HepG2 (cell line): Measurements from ENCODE around the gene C2CD4A. TPM values are rescaled to one million over a fixed set of nuclear protein-coding genes. Genes with fewer than 3 reads are reported as not detected.
A peak's percentile ranks its signal among the peaks of the same experiment; 100 is the strongest.

Experiments used
- ATAC-seq: fragments of 200-7000 bp; cut with Tn5 transposase; 3 replicates; pipeline ENCODE4 v1.9.1; 2020; ENCODE audit warnings: mild to moderate bottlenecking, moderate library complexity
- BruUV-seq: library from RNA; stranded (reverse); fragments of 400-500 nt; replicated peaks from 2 replicates; lab custom pipeline; 2021; lab: Mats Ljungman, UMichigan
- CTCF ChIA-PET: fragments of 300-600 bp; formaldehyde crosslinking; extraction: SDS; loops from one replicate; lab custom pipeline; 2021; ENCODE audit warnings: low total read pairs, inconsistent platforms, low intra/inter-chr PET ratio; lab: Yijun Ruan, JAX
- POLR2A ChIA-PET: fragments of 350-600 bp; sonication (Branson Sonifier 250); formaldehyde crosslinking; loops from one replicate; lab custom pipeline; 2020; ENCODE audit warnings: antibody characterized with exemption, inconsistent platforms; lab: Yijun Ruan, JAX
- DNase-seq: peaks from one replicate; pipeline ENCODE4 v3.0.0-alpha.2; 2015; ENCODE audit warnings: low spot score
- FAIRE-seq: peaks from 3 replicates; lab custom pipeline; 2011; peaks lifted over from hg19 to GRCh38; lab: Jason Lieb, UNC
- H2AFZ ChIP-seq: one replicate; pipeline ENCODE4 v1.6.1; 2011; ENCODE audit warnings: low read length, inconsistent platforms
- H3K27ac ChIP-seq: fragments of 300-600 bp; 3 replicates; pipeline ENCODE4 v1.8.0; 2011; ENCODE audit warnings: mixed run types, mild to moderate bottlenecking, mixed read lengths, low read length, inconsistent platforms; ENCODE audit not compliant: insufficient read depth; ENCODE audit errors: extremely low read length
- H3K27me3 ChIP-seq, 2 experiments: fragments of 200-600 bp in 1 of 2; 2 replicates in 1 of 2; 3 replicates in 1 of 2; pipeline versions ENCODE4 v1.6.0 to v1.8.0; 2011; ENCODE audit warnings: low read length in 2 of 2, mild to moderate bottlenecking in 2 of 2, moderate library complexity in 2 of 2, inconsistent platforms in 1 of 2; ENCODE audit not compliant: insufficient read depth in 2 of 2, control insufficient read depth in 1 of 2
- H3K36me3 ChIP-seq, 2 experiments: fragments of 200-600 bp in 1 of 2; replicated peaks in 1 of 2; 2 replicates in 1 of 2; 3 replicates in 1 of 2; pipeline versions ENCODE4 v1.5.1 to v1.8.0; 2011; ENCODE audit warnings: low read length in 2 of 2, inconsistent platforms in 1 of 2; ENCODE audit not compliant: insufficient read depth in 2 of 2, control insufficient read depth in 1 of 2
- H3K4me1 ChIP-seq: 2 replicates; pipeline ENCODE4 v1.5.1; 2012; ENCODE audit warnings: low read length, inconsistent platforms; ENCODE audit not compliant: insufficient read depth
- H3K4me2 ChIP-seq: 2 replicates; pipeline ENCODE4 v1.6.0; 2011; ENCODE audit warnings: low read depth, low read length, inconsistent platforms
- H3K4me3 ChIP-seq, 3 experiments: fragments of 200-600 bp in 1 of 3; sonication (generic), shearing (Covaris generic) in 1 of 3; replicated peaks in 1 of 3; 2 replicates each; pipeline ENCODE4 v1.5.1; 2011 to 2016; ENCODE audit warnings: low read length in 3 of 3, inconsistent platforms in 2 of 3, low read depth in 2 of 3, mild to moderate bottlenecking in 2 of 3, control low read depth in 1 of 3, mixed read lengths in 1 of 3; ENCODE audit not compliant: insufficient read depth in 1 of 3
- H3K79me2 ChIP-seq: one replicate; pipeline ENCODE4 v1.6.1; 2011; ENCODE audit warnings: low read length, inconsistent platforms; ENCODE audit not compliant: insufficient read depth
- H3K9ac ChIP-seq: 2 replicates; pipeline ENCODE4 v1.6.0; 2011; ENCODE audit warnings: mild to moderate bottlenecking, low read depth, low read length, inconsistent platforms; ENCODE audit not compliant: insufficient read depth
- H3K9me3 ChIP-seq: 2 replicates; pipeline ENCODE4 v1.5.1; 2012; ENCODE audit warnings: mild to moderate bottlenecking, low read length
- H4K20me1 ChIP-seq: 2 replicates; pipeline ENCODE4 v1.6.0; 2011; ENCODE audit warnings: inconsistent platforms, mild to moderate bottlenecking, low read length, moderate library complexity; ENCODE audit not compliant: insufficient read depth
- CREB1 ChIP-seq, 2 experiments: fragments of 450-650 bp in 1 of 2; IDR thresholded peaks; 2 replicates each; pipeline ENCODE4 v1.6.1; 2016 to 2017; ENCODE audit warnings: control low read depth in 1 of 2, mild to moderate bottlenecking in 1 of 2, missing compliant biosample characterization in 1 of 2, missing genetic modification characterization in 1 of 2
- ERF ChIP-seq: IDR thresholded peaks from 2 replicates; pipeline ENCODE4 v1.6.1; 2018; ENCODE audit warnings: missing biosample characterization, missing genetic modification reagents
- NCOA2 ChIP-seq: sonication (generic); formaldehyde crosslinking; IDR thresholded peaks from 2 replicates; pipeline ENCODE4 v1.8.0; 2022; ENCODE audit warnings: inconsistent platforms
- NFRKB ChIP-seq: fragments of 450-650 bp; IDR thresholded peaks from 2 replicates; pipeline ENCODE4 v1.6.1; 2017
- NFYC ChIP-seq: IDR thresholded peaks from 2 replicates; pipeline ENCODE4 v1.6.1; 2016; ENCODE audit warnings: missing genetic modification reagents, missing compliant biosample characterization
- REL ChIP-seq: sonication (generic); formaldehyde crosslinking; conservative IDR thresholded peaks from 2 replicates; pipeline ENCODE4 v1.8.0; 2022; ENCODE audit warnings: mild to moderate bottlenecking, missing genetic modification reagents, moderate library complexity
- RFXANK ChIP-seq: IDR thresholded peaks from 2 replicates; pipeline ENCODE4 v1.6.1; 2016
- ZFP90 ChIP-seq: sonication (generic); formaldehyde crosslinking; IDR thresholded peaks from 2 replicates; pipeline ENCODE4 v1.8.0; 2022; ENCODE audit warnings: missing genetic modification reagents, mild to moderate bottlenecking, inconsistent platforms, borderline replicate concordance
- ZNF207 ChIP-seq: fragments of 450-650 bp; IDR thresholded peaks from 2 replicates; pipeline ENCODE4 v1.6.1; 2016; ENCODE audit warnings: antibody characterized with exemption, borderline replicate concordance
- ZNF557 ChIP-seq: sonication (generic); formaldehyde crosslinking; IDR thresholded peaks from 2 replicates; pipeline ENCODE4 v1.4.0; 2020; ENCODE audit warnings: missing genetic modification reagents
- ZNF614 ChIP-seq: IDR thresholded peaks from 2 replicates; pipeline ENCODE4 v1.6.1; 2018; ENCODE audit warnings: missing biosample characterization, missing genetic modification reagents, inconsistent platforms, borderline replicate concordance
- WGBS: methylation state at CpG from one replicate; pipeline ENCODE4 v1.1.6; 2017; ENCODE audit warnings: low lambda C conversion rate; 5-methylcytosine and 5-hydroxymethylcytosine counted together
- in situ Hi-C: cut with HindIII; loops from 2 replicates; pipeline ENCODE4 v1.10.0; 2017; ENCODE audit warnings: low pct_unique_long_range_greater_than_20kb; ENCODE audit not compliant: extremely low pct_ligation_motif_present
- intact Hi-C: fragments of 100-400 bp; cut with micrococcal nuclease; formaldehyde crosslinking; loops from one replicate; pipeline ENCODE4 v1.10.0; 2022; ENCODE audit not compliant: unreplicated experiment
- polyA plus RNA-seq, 8 experiments: library from polyadenylated mRNA; depleted of rRNA in 3 of 8; stranded (reverse) in 7 of 8; unstranded in 1 of 8; fragments of >200 nt; fragmentation: Illumina TruSeq in 4 of 8; extraction: Trizol in 4 of 8; gene quantifications; 2 replicates each; pipeline versions ENCODE4 v1.2.1 to v1.2.3, GENCODE V29; 2011 to 2016; ENCODE audit warnings: low read depth in 4 of 8, missing spikeins in 1 of 8, mixed read lengths in 1 of 8; ENCODE audit not compliant: insufficient read depth in 1 of 8
- total RNA-seq, 5 experiments: library from RNA; depleted of rRNA; stranded (reverse); fragments of >200 nt; fragmentation: Illumina TruSeq; extraction: Trizol; gene quantifications; 2 replicates each; pipeline ENCODE4 v1.2.3, GENCODE V29; 2016; ENCODE audit warnings: low read depth in 1 of 5
- TF ChIP-seq, protein P1 (sequence below): sonication (generic); formaldehyde crosslinking; IDR thresholded peaks from 2 replicates; pipeline ENCODE4 v1.5.0; 2020; ENCODE audit warnings: mild to moderate bottlenecking, missing genetic modification reagents
- TF ChIP-seq, protein P2 (sequence below): sonication (generic); formaldehyde crosslinking; IDR thresholded peaks from 2 replicates; pipeline ENCODE4 v1.5.0; 2020; ENCODE audit warnings: missing genetic modification reagents
- TF ChIP-seq, protein P3 (sequence below): sonication (generic); formaldehyde crosslinking; IDR thresholded peaks from 2 replicates; pipeline ENCODE4 v1.4.0; 2020; ENCODE audit warnings: missing genetic modification reagents

Gene C2CD4A
- total and polyA plus RNA-seq, 2 of the 13 experiments (the other 11 are each of a cell fraction or from before 2014, with no cell fraction given) = 0.20 TPM; not detected in 1

DNA sequence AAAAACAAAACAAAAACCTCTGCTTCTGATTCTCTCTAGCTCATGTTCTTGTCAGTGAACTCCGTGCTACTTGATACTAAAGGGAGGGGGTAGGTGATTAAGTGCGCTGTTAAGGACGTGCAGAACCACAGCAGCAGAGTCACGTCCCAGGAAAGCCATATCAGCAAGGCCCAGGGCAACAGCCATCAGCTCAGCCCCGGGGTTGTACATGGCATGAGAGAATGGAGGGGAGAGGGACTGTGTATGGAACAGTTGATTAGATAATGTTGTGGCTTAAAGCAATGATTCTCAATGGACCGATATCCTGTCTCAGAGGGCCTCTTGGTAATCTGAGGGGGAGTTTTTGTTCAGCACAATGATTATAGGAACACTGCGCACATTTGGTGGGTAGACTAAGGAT is 27.6 kb downstream of the C2CD4A start:
- 31% methylated on average over 7 of the region's 7 CpGs for WGBS
- ATAC-seq (no peak), DNase-seq (no peak), FAIRE-seq (no peak)
- BruUV-seq = no TSS peak
- in situ Hi-C loops = no loop called here
- Histone ChIP-seq H3K79me2 (no peaks in the 10 kb centered on the region), H2AFZ (no peak overlapping the region), H4K20me1 (no peaks in the 10 kb centered on the region), H3K27ac (no peak overlapping the region), H3K9ac (no peak overlapping the region), H3K4me1 (no peaks in the 10 kb centered on the region), H3K27me3 (peaks cover 0 to 21% of the 10 kb centered on the region in 2 experiments; a peak in 1 of 5 replicates), H3K36me3 (no peaks in the 10 kb centered on the region), H3K4me3 (no peak overlapping the region), H3K9me3 (no peaks in the 10 kb centered on the region), H3K4me2 (no peak overlapping the region)
- intact Hi-C loops = no loop called here
- no peak for TF ChIP-seq NCOA2 (CRISPR knock-in tag)
- no peak for TF ChIP-seq REL (CRISPR knock-in tag)
- no peak for TF ChIP-seq ZNF557
- no peak for TF ChIP-seq ZFP90 (CRISPR knock-in tag)
- no peak for TF ChIP-seq NFYC
- TF ChIP-seq, protein P1, sequence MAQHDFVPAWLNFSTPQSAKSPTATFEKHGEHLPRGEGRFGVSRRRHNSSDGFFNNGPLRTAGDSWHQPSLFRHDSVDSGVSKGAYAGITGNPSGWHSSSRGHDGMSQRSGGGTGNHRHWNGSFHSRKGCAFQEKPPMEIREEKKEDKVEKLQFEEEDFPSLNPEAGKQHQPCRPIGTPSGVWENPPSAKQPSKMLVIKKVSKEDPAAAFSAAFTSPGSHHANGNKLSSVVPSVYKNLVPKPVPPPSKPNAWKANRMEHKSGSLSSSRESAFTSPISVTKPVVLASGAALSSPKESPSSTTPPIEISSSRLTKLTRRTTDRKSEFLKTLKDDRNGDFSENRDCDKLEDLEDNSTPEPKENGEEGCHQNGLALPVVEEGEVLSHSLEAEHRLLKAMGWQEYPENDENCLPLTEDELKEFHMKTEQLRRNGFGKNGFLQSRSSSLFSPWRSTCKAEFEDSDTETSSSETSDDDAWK (CRISPR knock-in tag) = no peak
- ChIA-PET POLR2A (no interaction called here), CTCF (no interaction called here)

DNA sequence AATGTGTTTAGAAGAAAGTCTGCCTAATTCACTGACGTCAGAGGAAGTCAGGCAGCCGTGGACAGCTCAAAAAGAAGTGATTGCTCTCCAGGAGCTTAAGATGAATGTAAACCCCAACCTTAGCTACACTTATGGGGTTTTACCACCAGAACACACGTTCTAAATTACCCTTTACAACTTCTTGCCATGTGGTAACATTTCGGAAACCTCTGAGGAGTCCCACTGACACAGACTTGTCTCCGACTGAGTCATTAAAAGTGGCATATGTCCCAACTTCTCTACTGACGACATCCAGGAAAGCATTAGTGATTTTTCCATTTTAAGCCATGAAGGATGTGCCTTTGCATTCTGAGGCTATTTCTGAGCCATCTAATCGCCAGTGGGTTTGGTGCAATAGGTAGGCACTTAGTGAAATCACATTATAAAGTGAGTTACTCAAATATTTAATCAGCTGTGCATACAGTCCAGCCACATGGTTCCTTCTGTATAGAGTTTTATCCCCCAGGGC is 32.4 kb downstream of the C2CD4A start:
- no peaks in the 10 kb centered on the region for H3K4me1 ChIP-seq
- no peaks in the 10 kb centered on the region for H3K79me2 ChIP-seq
- BruUV-seq = no TSS peak
- FAIRE-seq (no peak), ATAC-seq (no peak), DNase-seq (no peak)
- WGBS = 10% methylated on average over 7 of the region's 7 CpGs
- H3K27ac ChIP-seq = no peak overlapping the region
- H2AFZ ChIP-seq = no peak overlapping the region
- H3K9ac ChIP-seq = no peak overlapping the region
- POLR2A ChIA-PET = no interaction called here
- H3K9me3 ChIP-seq = no peaks in the 10 kb centered on the region
- no peak overlapping the region for H3K4me3 ChIP-seq
- H3K27me3 ChIP-seq = peaks cover 0 to 17% of the 10 kb centered on the region in 2 experiments; a peak in 1 of 5 replicates
- no peaks in the 10 kb centered on the region for H4K20me1 ChIP-seq
- in situ Hi-C loops = no loop called here
- intact Hi-C loops = no loop called here
- TF ChIP-seq NFRKB = no peak
- TF ChIP-seq, protein P2, sequence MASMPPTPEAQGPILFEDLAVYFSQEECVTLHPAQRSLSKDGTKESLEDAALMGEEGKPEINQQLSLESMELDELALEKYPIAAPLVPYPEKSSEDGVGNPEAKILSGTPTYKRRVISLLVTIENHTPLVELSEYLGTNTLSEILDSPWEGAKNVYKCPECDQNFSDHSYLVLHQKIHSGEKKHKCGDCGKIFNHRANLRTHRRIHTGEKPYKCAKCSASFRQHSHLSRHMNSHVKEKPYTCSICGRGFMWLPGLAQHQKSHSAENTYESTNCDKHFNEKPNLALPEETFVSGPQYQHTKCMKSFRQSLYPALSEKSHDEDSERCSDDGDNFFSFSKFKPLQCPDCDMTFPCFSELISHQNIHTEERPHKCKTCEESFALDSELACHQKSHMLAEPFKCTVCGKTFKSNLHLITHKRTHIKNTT = no peak
- TF ChIP-seq, protein P3, sequence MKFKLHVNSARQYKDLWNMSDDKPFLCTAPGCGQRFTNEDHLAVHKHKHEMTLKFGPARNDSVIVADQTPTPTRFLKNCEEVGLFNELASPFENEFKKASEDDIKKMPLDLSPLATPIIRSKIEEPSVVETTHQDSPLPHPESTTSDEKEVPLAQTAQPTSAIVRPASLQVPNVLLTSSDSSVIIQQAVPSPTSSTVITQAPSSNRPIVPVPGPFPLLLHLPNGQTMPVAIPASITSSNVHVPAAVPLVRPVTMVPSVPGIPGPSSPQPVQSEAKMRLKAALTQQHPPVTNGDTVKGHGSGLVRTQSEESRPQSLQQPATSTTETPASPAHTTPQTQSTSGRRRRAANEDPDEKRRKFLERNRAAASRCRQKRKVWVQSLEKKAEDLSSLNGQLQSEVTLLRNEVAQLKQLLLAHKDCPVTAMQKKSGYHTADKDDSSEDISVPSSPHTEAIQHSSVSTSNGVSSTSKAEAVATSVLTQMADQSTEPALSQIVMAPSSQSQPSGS (CRISPR knock-in tag) = no peak
- peak; percentile 59 for TF ChIP-seq CREB1 (IDR thresholded peaks at IDR 0.05)
- TF ChIP-seq CREB1 (CRISPR knock-in tag; IDR thresholded peaks at IDR 0.05) = no peak
- TF ChIP-seq ZNF614 (CRISPR knock-in tag) = no peak
- no peak for TF ChIP-seq ERF
- no peak for TF ChIP-seq ZNF207
- TF ChIP-seq RFXANK (CRISPR knock-in tag) = no peak
- H3K36me3 ChIP-seq = no peaks in the 10 kb centered on the region
- no peak overlapping the region for H3K4me2 ChIP-seq
- CTCF ChIA-PET = no interaction called here
